HCT116 (cell line): ENCODE measurements around the gene GPR3. TPM values are rescaled to one million over a fixed set of nuclear protein-coding genes. Genes with fewer than 3 reads are reported as not detected.

Experiments
- ATAC-seq: fragments of 200-7000 bp; cut with Tn5 transposase; 2 replicates; pipeline ENCODE4 v1.9.1; 2020; ENCODE audit warnings: mild to moderate bottlenecking, moderate library complexity
- BruUV-seq: library from RNA; stranded (reverse); fragments of 400-500 nt; replicated peaks from 2 replicates; lab custom pipeline; 2021; lab: Mats Ljungman, UMichigan
- CTCF ChIA-PET: fragments of 300-600 bp; sonication (Branson Sonifier 250); formaldehyde crosslinking; loops from one replicate; lab custom pipeline; 2021; ENCODE audit warnings: antibody characterized with exemption; lab: Charles Lee
- POLR2A ChIA-PET: fragments of 300-600, 350-600 bp; sonication (Branson Sonifier 250); formaldehyde crosslinking; loops from one replicate; lab custom pipeline; 2021; ENCODE audit warnings: antibody characterized with exemption; lab: Charles Lee
- RAD21 ChIA-PET, 2 experiments: fragments of 300-600 bp; sonication (Branson Sonifier 250); formaldehyde crosslinking; loops; one replicate each; lab custom pipeline; 2023; ENCODE audit warnings: low total read pairs in 2 of 2; ENCODE audit not compliant: uncharacterized antibody in 2 of 2, unreplicated experiment in 2 of 2, low non-redundant PET in 1 of 2; lab: Charles Lee
- DNase-seq: peaks from one replicate; pipeline ENCODE4 v3.0.0-alpha.2; 2010; ENCODE audit warnings: low read depth, low spot score
- H2AFZ ChIP-seq: fragments of 200-600 bp; shearing (Covaris generic), sonication (generic); 2 replicates; pipeline ENCODE4 v1.6.1; 2017; ENCODE audit warnings: low read depth, mixed run types, mixed read lengths, antibody characterized with exemption, low read length; ENCODE audit not compliant: poor library complexity, severe bottlenecking
- H3K27ac ChIP-seq: 2 replicates; pipeline ENCODE4 v1.5.1; 2012; ENCODE audit warnings: low read depth, low read length
- H3K27me3 ChIP-seq: fragments of 200-600 bp; sonication (generic); 2 replicates; pipeline ENCODE4 v1.6.1; 2016; ENCODE audit warnings: mixed run types, low read length, mixed read lengths; ENCODE audit not compliant: insufficient read depth
- H3K36me3 ChIP-seq, 2 experiments: fragments of 200-500 bp in 1 of 2; fragments of 200-600 bp in 1 of 2; sonication (Bioruptor generic) in 1 of 2; sonication (generic) in 1 of 2; 2 replicates each; pipeline versions ENCODE4 v1.5.1 to v1.6.1; 2014 to 2016; ENCODE audit warnings: low read length in 2 of 2, inconsistent platforms in 1 of 2, mixed read lengths in 1 of 2, mixed run types in 1 of 2; ENCODE audit not compliant: insufficient read depth in 2 of 2, control insufficient read depth in 1 of 2
- H3K4me1 ChIP-seq, 2 experiments: fragments of 200-600 bp in 1 of 2; sonication (generic) in 1 of 2; 2 replicates each; pipeline versions ENCODE4 v1.5.1 to v1.6.1; 2012 to 2017; ENCODE audit warnings: low read length in 2 of 2, inconsistent platforms in 1 of 2, mild to moderate bottlenecking in 1 of 2, mixed read lengths in 1 of 2, mixed run types in 1 of 2, moderate library complexity in 1 of 2; ENCODE audit not compliant: insufficient read depth in 2 of 2, control insufficient read depth in 1 of 2
- H3K4me2 ChIP-seq: fragments of 200-600 bp; sonication (generic); 2 replicates; pipeline ENCODE4 v1.6.1; 2017; ENCODE audit warnings: mixed run types, low read length, mixed read lengths
- H3K4me3 ChIP-seq, 2 experiments: fragments of 200-600 bp in 1 of 2; sonication (generic) in 1 of 2; replicated peaks in 1 of 2; 2 replicates each; pipeline ENCODE4 v1.5.1; 2011 to 2016; ENCODE audit warnings: low read length in 2 of 2, control low read depth in 1 of 2, low read depth in 1 of 2, mild to moderate bottlenecking in 1 of 2, mixed read lengths in 1 of 2, mixed run types in 1 of 2
- H3K79me2 ChIP-seq: fragments of 200-600 bp; sonication (generic); 2 replicates; pipeline ENCODE4 v1.6.1; 2017; ENCODE audit warnings: mild to moderate bottlenecking, mixed run types, low read length, moderate library complexity, mixed read lengths; ENCODE audit not compliant: insufficient read depth
- H3K9ac ChIP-seq: fragments of 200-600 bp; sonication (generic); 2 replicates; pipeline ENCODE4 v1.6.1; 2016; ENCODE audit warnings: low read length, mixed read lengths
- H3K9me2 ChIP-seq: fragments of 200-600 bp; sonication (generic), shearing (Covaris generic); 2 replicates; pipeline ENCODE4 v1.6.1; 2017; ENCODE audit warnings: mixed run types, mild to moderate bottlenecking, moderate library complexity; ENCODE audit not compliant: insufficient read depth
- H3K9me3 ChIP-seq, 2 experiments: fragments of 200-500 bp in 1 of 2; fragments of 200-600 bp in 1 of 2; sonication (Bioruptor generic) in 1 of 2; sonication (generic) in 1 of 2; 2 replicates each; pipeline ENCODE4 v1.6.1; 2014 to 2017; ENCODE audit warnings: low read length in 2 of 2, mixed read lengths in 2 of 2, inconsistent platforms in 1 of 2, low read depth in 1 of 2, mild to moderate bottlenecking in 1 of 2, mixed run types in 1 of 2, moderate library complexity in 1 of 2; ENCODE audit not compliant: control insufficient read depth in 1 of 2, insufficient read depth in 1 of 2
- H4K20me1 ChIP-seq: fragments of 200-600 bp; sonication (generic), shearing (Covaris generic); 2 replicates; pipeline ENCODE4 v1.6.1; 2017; ENCODE audit warnings: mixed run types, mild to moderate bottlenecking, moderate library complexity; ENCODE audit not compliant: insufficient read depth
- CBX3 ChIP-seq: IDR thresholded peaks from 2 replicates; pipeline ENCODE4 v1.6.1; 2012; ENCODE audit warnings: low read depth
- EZH2 ChIP-seq: fragments of 200-600 bp; sonication (generic); IDR thresholded peaks from 2 replicates; pipeline ENCODE4 v1.6.1; 2017; ENCODE audit warnings: antibody characterized with exemption, mixed run types
- FOSL1 ChIP-seq: IDR thresholded peaks from 2 replicates; pipeline ENCODE4 v1.6.1; 2012; ENCODE audit warnings: low read depth
- JUND ChIP-seq: IDR thresholded peaks from 2 replicates; pipeline ENCODE4 v1.6.1; 2012
- POLR2AphosphoS5 ChIP-seq: IDR thresholded peaks from 2 replicates; pipeline ENCODE4 v1.6.1; 2011; ENCODE audit warnings: mild to moderate bottlenecking, low read depth, low read length, moderate library complexity
- RAD21 ChIP-seq: IDR thresholded peaks from 2 replicates; pipeline ENCODE4 v1.6.1; 2012; ENCODE audit warnings: low read depth, mild to moderate bottlenecking
- SP1 ChIP-seq: IDR thresholded peaks from 2 replicates; pipeline ENCODE4 v1.6.1; 2012; ENCODE audit warnings: low read depth
- TCF7L2 ChIP-seq: IDR thresholded peaks from 2 replicates; pipeline ENCODE4 v1.7.0; 2011; ENCODE audit warnings: borderline replicate concordance, inconsistent platforms; ENCODE audit not compliant: insufficient read depth, insufficient read length; ENCODE audit errors: extremely low read depth
- YY1 ChIP-seq: IDR thresholded peaks from 2 replicates; pipeline ENCODE4 v1.6.1; 2011; ENCODE audit warnings: low read length, low read depth, moderate library complexity, mild to moderate bottlenecking; ENCODE audit not compliant: insufficient replicate concordance; ENCODE audit errors: extremely low read depth
- ZNF274 ChIP-seq: fragments of 200-500 bp; sonication (Bioruptor generic); IDR thresholded peaks from 2 replicates; pipeline ENCODE4 v1.6.1; 2014; ENCODE audit warnings: mild to moderate bottlenecking, low read depth, low read length, inconsistent platforms
- intact Hi-C: fragments of 100-400 bp; cut with micrococcal nuclease; formaldehyde crosslinking; loops from 2 replicates; pipeline ENCODE4 v1.10.0; 2022
- total RNA-seq: library from RNA; stranded (reverse); gene quantifications from one replicate; pipeline ENCODE4 v1.2.1, GENCODE V29; 2021; ENCODE audit not compliant: unreplicated experiment
- TF ChIP-seq, protein P1 (sequence below): IDR thresholded peaks from 2 replicates; pipeline ENCODE4 v1.6.1; 2012
- TF ChIP-seq, protein P2 (sequence below): IDR thresholded peaks from 2 replicates; pipeline ENCODE4 v1.6.1; 2012
- TF ChIP-seq, protein P3 (sequence below): IDR thresholded peaks from 2 replicates; pipeline ENCODE4 v1.6.1; 2011; ENCODE audit warnings: mild to moderate bottlenecking, low read length, moderate library complexity; ENCODE audit not compliant: insufficient replicate concordance; ENCODE audit errors: extremely low read depth

The GPR3 gene
- total RNA-seq, 1 experiment from 2014 or later, result 2.8 TPM

DNA sequence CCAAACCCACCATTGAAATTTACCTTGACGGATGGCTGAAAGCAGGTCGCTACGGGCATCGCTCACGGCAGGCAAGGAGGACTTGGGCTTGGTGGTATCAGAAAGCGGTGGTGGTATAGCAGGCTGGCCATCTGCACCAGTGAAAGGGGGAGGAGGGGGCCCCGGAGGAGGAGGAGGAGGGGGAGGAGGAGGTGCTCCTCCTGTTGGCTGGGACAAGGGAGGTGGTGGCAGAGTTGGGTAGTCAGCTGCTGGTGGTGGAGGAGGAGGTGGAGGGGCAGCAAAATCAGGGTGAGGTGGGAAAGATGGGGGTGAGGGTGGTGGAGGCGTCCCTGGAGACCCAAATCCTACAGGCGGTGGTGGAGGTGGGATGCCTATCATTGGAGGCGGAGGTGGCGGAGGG is 17.2 kb downstream of the GPR3 start:
- H3K4me2 ChIP-seq, result no peak overlapping the region
- no peak overlapping the region for H3K27ac ChIP-seq
- no TSS peak for BruUV-seq
- intact Hi-C loops, result no loop called here
- ATAC-seq, result no peak
- no peak overlapping the region for H3K4me3 ChIP-seq
- no peaks in the 10 kb centered on the region for H3K9me2 ChIP-seq
- ChIA-PET RAD21 (no interaction called here), CTCF (no interaction called here), POLR2A (no interaction called here)
- no peak overlapping the region for H3K9ac ChIP-seq
- H2AFZ ChIP-seq, result no peak overlapping the region
- H3K4me1 ChIP-seq, result no peaks in the 10 kb centered on the region
- no peaks in the 10 kb centered on the region for H3K9me3 ChIP-seq
- no peak for TF ChIP-seq TCF7L2
- TF ChIP-seq EZH2, result no peak
- no peak for TF ChIP-seq RAD21
- no peak for TF ChIP-seq SP1
- TF ChIP-seq YY1, result no peak
- TF ChIP-seq JUND, result no peak
- TF ChIP-seq FOSL1, result no peak
- no peak for TF ChIP-seq CBX3
- TF ChIP-seq POLR2AphosphoS5, result no peak
- TF ChIP-seq, protein P1, sequence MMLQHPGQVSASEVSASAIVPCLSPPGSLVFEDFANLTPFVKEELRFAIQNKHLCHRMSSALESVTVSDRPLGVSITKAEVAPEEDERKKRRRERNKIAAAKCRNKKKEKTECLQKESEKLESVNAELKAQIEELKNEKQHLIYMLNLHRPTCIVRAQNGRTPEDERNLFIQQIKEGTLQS, result no peak
- DNase-seq, result no peak
- no peaks in the 10 kb centered on the region for H3K27me3 ChIP-seq
- no peaks in the 10 kb centered on the region for H3K79me2 ChIP-seq
- H3K36me3 ChIP-seq, result peaks cover 40 to 46% of the 10 kb centered on the region in 2 experiments
- H4K20me1 ChIP-seq, result no peaks in the 10 kb centered on the region

DNA sequence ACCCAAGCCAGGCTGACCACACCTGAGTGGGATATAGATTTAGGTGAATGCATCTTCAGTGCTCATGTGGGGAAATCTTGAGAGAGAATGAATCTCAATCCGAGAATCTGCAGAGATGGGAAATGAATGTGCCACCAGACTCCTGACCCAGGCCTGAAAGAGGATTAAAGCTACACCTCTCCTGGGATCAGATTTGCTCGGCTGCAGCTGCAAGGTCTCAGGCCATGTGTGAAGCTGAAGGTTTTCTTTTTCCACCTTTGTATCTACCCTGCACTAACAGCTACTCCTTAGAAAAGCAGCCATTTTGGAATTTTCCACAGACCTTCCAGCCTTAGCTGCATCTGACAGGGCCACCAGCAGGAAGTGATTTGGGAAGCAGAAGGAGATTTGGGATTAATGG is 18.3 kb downstream of the GPR3 start:
- intact Hi-C loops, result no loop called here
- H3K9me2 ChIP-seq, result no peaks in the 10 kb centered on the region
- no peaks in the 10 kb centered on the region for H4K20me1 ChIP-seq
- TF ChIP-seq POLR2AphosphoS5 (no peak), ZNF274 (no peak), CBX3 (no peak), RAD21 (no peak), EZH2 (no peak), JUND (no peak)
- TF ChIP-seq, protein P2, sequence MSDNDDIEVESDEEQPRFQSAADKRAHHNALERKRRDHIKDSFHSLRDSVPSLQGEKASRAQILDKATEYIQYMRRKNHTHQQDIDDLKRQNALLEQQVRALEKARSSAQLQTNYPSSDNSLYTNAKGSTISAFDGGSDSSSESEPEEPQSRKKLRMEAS, result no peak
- TF ChIP-seq, protein P1, result no peak
- TF ChIP-seq, protein P3, sequence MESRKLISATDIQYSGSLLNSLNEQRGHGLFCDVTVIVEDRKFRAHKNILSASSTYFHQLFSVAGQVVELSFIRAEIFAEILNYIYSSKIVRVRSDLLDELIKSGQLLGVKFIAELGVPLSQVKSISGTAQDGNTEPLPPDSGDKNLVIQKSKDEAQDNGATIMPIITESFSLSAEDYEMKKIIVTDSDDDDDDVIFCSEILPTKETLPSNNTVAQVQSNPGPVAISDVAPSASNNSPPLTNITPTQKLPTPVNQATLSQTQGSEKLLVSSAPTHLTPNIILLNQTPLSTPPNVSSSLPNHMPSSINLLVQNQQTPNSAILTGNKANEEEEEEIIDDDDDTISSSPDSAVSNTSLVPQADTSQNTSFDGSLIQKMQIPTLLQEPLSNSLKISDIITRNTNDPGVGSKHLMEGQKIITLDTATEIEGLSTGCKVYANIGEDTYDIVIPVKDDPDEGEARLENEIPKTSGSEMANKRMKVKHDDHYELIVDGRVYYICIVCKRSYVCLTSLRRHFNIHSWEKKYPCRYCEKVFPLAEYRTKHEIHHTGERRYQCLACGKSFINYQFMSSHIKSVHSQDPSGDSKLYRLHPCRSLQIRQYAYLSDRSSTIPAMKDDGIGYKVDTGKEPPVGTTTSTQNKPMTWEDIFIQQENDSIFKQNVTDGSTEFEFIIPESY, result no peak
- H3K27me3 ChIP-seq, result no peaks in the 10 kb centered on the region
- no peak overlapping the region for H3K27ac ChIP-seq
- no peak for ATAC-seq
- no peak overlapping the region for H3K4me2 ChIP-seq
- no peak for DNase-seq
- no peak overlapping the region for H2AFZ ChIP-seq
- H3K4me1 ChIP-seq, result no peaks in the 10 kb centered on the region
- POLR2A ChIA-PET, result no interaction called here
- BruUV-seq, result no TSS peak
- no peak overlapping the region for H3K9ac ChIP-seq
- H3K4me3 ChIP-seq, result no peak overlapping the region
- RAD21 ChIA-PET, result no interaction called here
- H3K79me2 ChIP-seq, result no peaks in the 10 kb centered on the region
- no peaks in the 10 kb centered on the region for H3K9me3 ChIP-seq
- CTCF ChIA-PET, result no interaction called here
- peaks cover 50 to 53% of the 10 kb centered on the region in 2 experiments for H3K36me3 ChIP-seq
